Keratinocyte (primary cell): Measurements from ENCODE around the gene FOXO1. TPM values are rescaled to one million over a fixed set of nuclear protein-coding genes. Genes with fewer than 3 reads are reported as not detected.

Experiments
- DNase-seq: peaks from one replicate; pipeline ENCODE4 v3.0.0-alpha.2; 2011; ENCODE audit warnings: low read depth, missing footprints, low spot score
- FAIRE-seq: peaks from 2 replicates; lab custom pipeline; 2011; peaks lifted over from hg19 to GRCh38; lab: Jason Lieb, UNC
- H2AFZ ChIP-seq: 2 replicates; pipeline ENCODE4 v1.6.0; 2012; ENCODE audit warnings: low read length, control low read depth, inconsistent platforms; ENCODE audit not compliant: control insufficient read depth
- H3K27ac ChIP-seq: 2 replicates; pipeline ENCODE4 v1.5.1; 2011; ENCODE audit warnings: low read length; ENCODE audit not compliant: control insufficient read depth, insufficient read depth
- H3K27me3 ChIP-seq: 3 replicates; pipeline ENCODE4 v1.6.0; 2011; ENCODE audit warnings: low read length; ENCODE audit not compliant: control insufficient read depth, insufficient read depth; ENCODE audit errors: extremely low read depth
- H3K36me3 ChIP-seq, 2 experiments: 2 replicates in 1 of 2; 3 replicates in 1 of 2; pipeline ENCODE4 v1.5.1; 2011; ENCODE audit warnings: low read length in 2 of 2, mild to moderate bottlenecking in 1 of 2; ENCODE audit not compliant: control insufficient read depth in 2 of 2, insufficient read depth in 2 of 2; ENCODE audit errors: extremely low read depth in 1 of 2
- H3K4me1 ChIP-seq: 3 replicates; pipeline ENCODE4 v1.5.1; 2011; ENCODE audit warnings: low read length; ENCODE audit not compliant: control insufficient read depth, insufficient read depth; ENCODE audit errors: extremely low read depth
- H3K4me2 ChIP-seq: 3 replicates; pipeline ENCODE4 v1.6.0; 2011; ENCODE audit warnings: low read depth, low read length; ENCODE audit not compliant: control insufficient read depth, insufficient read depth; ENCODE audit errors: extremely low read depth
- H3K4me3 ChIP-seq, 3 experiments: fragments of 200-600 bp in 1 of 3; sonication (generic) in 1 of 3; 2 replicates in 2 of 3; 3 replicates in 1 of 3; pipeline ENCODE4 v1.5.1; 2011 to 2016; ENCODE audit warnings: low read length in 3 of 3, mild to moderate bottlenecking in 3 of 3, control low read depth in 2 of 3, inconsistent platforms in 1 of 3, low read depth in 1 of 3, mixed read lengths in 1 of 3, mixed run types in 1 of 3, moderate library complexity in 1 of 3; ENCODE audit not compliant: control insufficient read depth in 2 of 3, insufficient read depth in 2 of 3; ENCODE audit errors: extremely low read depth in 1 of 3
- H3K79me2 ChIP-seq: 2 replicates; pipeline ENCODE4 v1.6.0; 2012; ENCODE audit warnings: low read length; ENCODE audit not compliant: control insufficient read depth, insufficient read depth
- H3K9ac ChIP-seq: 3 replicates; pipeline ENCODE4 v1.6.0; 2011; ENCODE audit warnings: low read length; ENCODE audit not compliant: control insufficient read depth, insufficient read depth; ENCODE audit errors: extremely low read depth
- H3K9me1 ChIP-seq: 3 replicates; pipeline ENCODE4 v1.6.0; 2011; ENCODE audit warnings: low read length; ENCODE audit not compliant: control insufficient read depth, insufficient read depth; ENCODE audit errors: extremely low read depth
- H3K9me3 ChIP-seq: 2 replicates; pipeline ENCODE4 v1.5.1; 2012; ENCODE audit warnings: low read depth, low read length; ENCODE audit not compliant: control insufficient read depth
- H4K20me1 ChIP-seq: 3 replicates; pipeline ENCODE4 v1.6.0; 2011; ENCODE audit warnings: low read length; ENCODE audit not compliant: control insufficient read depth, insufficient read depth; ENCODE audit errors: extremely low read depth
- CTCF ChIP-seq, 3 experiments: IDR thresholded peaks in 1 of 3; conservative IDR thresholded peaks in 1 of 3; optimal IDR thresholded peaks in 1 of 3; 2 replicates in 2 of 3; 3 replicates in 1 of 3; pipeline versions ENCODE3 to v1.5.1; 2011; ENCODE audit warnings: low read length in 3 of 3, mild to moderate bottlenecking in 3 of 3, moderate library complexity in 2 of 3, control low read depth in 1 of 3, inconsistent platforms in 1 of 3; ENCODE audit not compliant: insufficient read depth in 2 of 3; ENCODE audit errors: extremely low read depth in 1 of 3
- EZH2 ChIP-seq: IDR thresholded peaks from one replicate; pipeline ENCODE4 v1.6.1; 2012; ENCODE audit warnings: inconsistent platforms, mild to moderate bottlenecking, low read length, moderate library complexity
- dilution Hi-C: fragments of 300-500 bp; cut with MboI; formaldehyde crosslinking; loops from one replicate; pipeline ENCODE4 v1.7.0; 2020; ENCODE audit warnings: low sequenced_read_pairs; ENCODE audit not compliant: extremely low pct_ligation_motif_present
- polyA plus RNA-seq, 5 experiments: library from polyadenylated mRNA; depleted of rRNA in 3 of 5; stranded (reverse) in 3 of 5; stranded (forward) in 1 of 5; unstranded in 1 of 5; fragments of >200 nt; gene quantifications; 1 replicate in 1 of 5; 2 replicates in 3 of 5; 3 replicates in 1 of 5; pipeline versions ENCODE4 v1.2.1 to v1.2.3, GENCODE V29; 2011 to 2012; ENCODE audit warnings: missing spikeins in 2 of 5, low read depth in 1 of 5, low replicate concordance in 1 of 5

The FOXO1 gene
- polyA plus RNA-seq, 1 donor (not counting 4 experiments of a cell fraction or from before 2014, with no cell fraction given), result 8.3 TPM

DNA sequence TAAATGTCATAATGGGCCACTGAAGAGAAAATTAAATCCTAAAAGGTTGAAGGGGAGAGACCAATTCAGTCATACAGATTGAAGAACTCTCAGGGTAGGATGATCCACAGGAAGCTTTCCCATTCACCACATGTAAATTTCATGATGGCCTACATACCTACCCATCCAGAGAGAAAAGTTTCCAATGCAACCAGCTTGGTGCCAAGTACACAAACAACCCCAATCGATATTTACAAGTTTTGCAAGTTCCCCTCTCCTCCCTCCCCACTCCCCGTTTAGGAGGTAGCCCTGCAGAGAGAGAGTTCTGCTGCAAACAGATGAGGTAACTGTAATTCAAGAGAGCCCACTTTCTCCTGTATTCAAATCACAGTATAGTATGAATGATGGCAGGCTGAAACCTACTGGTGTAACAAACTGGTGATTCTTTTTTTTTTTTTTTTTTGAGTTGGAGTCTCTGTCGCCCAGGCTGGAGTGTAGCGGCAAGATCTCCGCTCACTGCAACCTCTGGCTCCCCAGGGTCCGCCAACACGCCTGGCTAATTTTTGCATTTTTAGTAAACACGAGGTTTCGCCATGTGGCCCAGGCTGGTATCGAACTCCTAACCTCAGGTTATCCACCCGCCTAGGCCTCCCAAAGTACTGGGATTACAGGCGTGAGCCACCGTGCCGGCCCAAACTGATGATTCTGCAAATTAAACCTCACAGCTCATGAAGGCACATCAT is 14.4 kb downstream of the FOXO1 start:
- no peaks in the 10 kb centered on the region for H3K9me1 ChIP-seq
- no peak for FAIRE-seq
- no peaks in the 10 kb centered on the region for H3K9me3 ChIP-seq
- DNase-seq, result no peak
- H2AFZ ChIP-seq, result no peak overlapping the region
- H3K9ac ChIP-seq, result no peak overlapping the region
- dilution Hi-C loops, result no loop called here
- TF ChIP-seq EZH2 (no peak), CTCF (optimal IDR thresholded peaks at IDR 0.05 in 1 of 3, IDR thresholded peaks at IDR 0.05 in 1 of 3, conservative IDR thresholded peaks at IDR 0.05 in 1 of 3; ENCODE audit: extremely low read depth in 1 of 3, insufficient read depth in 2 of 3, low read length in 3 of 3) (no peak)
- H3K79me2 ChIP-seq, result peaks cover 27% of the 10 kb centered on the region
- H3K4me3 ChIP-seq, result no peak overlapping the region
- H3K4me1 ChIP-seq, result peaks cover 16% of the 10 kb centered on the region
- H3K4me2 ChIP-seq, result no peak overlapping the region
- H3K27ac ChIP-seq, result no peak overlapping the region
- no peaks in the 10 kb centered on the region for H3K27me3 ChIP-seq
- no peaks in the 10 kb centered on the region for H3K36me3 ChIP-seq
- H4K20me1 ChIP-seq, result no peaks in the 10 kb centered on the region

GRCh38 chr13:40648841-40649240 is 17.6 kb downstream of the FOXO1 start:
- DNase-seq (no peak), FAIRE-seq (peak; percentile 53)
- Histone ChIP-seq H4K20me1 (no peaks in the 10 kb centered on the region), H3K79me2 (peaks cover 34% of the 10 kb centered on the region), H3K4me3 (no peak overlapping the region), H3K4me2 (peak overlapping the region; percentile 36), H3K27me3 (no peaks in the 10 kb centered on the region), H3K27ac (no peak overlapping the region), H2AFZ (peak overlapping the region; percentile 47), H3K9me1 (no peaks in the 10 kb centered on the region), H3K9me3 (no peaks in the 10 kb centered on the region), H3K9ac (no peak overlapping the region), H3K36me3 (no peaks in the 10 kb centered on the region), H3K4me1 (peaks cover 28% of the 10 kb centered on the region)
- dilution Hi-C loops, result no loop called here
- no peak for TF ChIP-seq CTCF (optimal IDR thresholded peaks at IDR 0.05 in 1 of 3, IDR thresholded peaks at IDR 0.05 in 1 of 3, conservative IDR thresholded peaks at IDR 0.05 in 1 of 3; ENCODE audit: extremely low read depth in 1 of 3, insufficient read depth in 2 of 3, low read length in 3 of 3)
- no peak for TF ChIP-seq EZH2
